NCI-H1694 (cell line): ENCODE data around the gene MANSC4.

Experiments used
- DNase-seq: peaks from one replicate; lab custom pipeline; 2025; lab: John Stamatoyannopoulos, UW

The MANSC4 gene

DNA sequence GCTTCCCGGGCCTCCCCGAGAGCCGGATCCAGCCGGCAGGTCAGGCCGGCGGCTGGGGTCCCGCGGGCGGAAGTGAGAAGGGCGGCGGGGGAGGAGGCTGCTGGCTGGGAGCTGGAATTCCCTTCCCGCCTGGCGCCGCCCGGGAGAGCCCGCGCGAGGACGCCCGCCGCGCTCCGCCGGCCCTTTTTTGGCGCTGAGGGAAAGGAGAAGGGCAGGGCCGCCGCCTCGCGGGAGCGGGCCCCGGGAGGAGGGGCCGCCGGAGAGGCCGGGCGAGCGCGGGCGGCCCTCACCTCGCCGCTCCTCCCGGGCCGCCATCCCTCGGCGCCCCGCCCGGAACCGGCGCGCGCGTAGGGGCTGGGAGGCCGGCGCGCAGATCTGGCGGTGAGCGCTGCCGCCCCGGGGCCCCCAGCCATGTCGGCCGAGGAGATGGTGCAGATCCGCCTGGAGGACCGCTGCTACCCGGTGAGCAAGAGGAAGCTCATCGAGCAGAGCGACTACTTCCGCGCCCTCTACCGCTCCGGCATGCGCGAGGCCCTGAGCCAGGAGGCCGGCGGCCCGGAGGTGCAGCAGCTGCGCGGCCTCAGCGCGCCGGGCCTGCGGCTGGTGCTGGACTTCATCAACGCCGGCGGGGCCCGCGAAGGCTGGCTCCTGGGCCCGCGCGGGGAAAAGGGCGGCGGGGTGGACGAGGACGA, at the start of gene MANSC4, which contains the start of gene KLHL42:
TSS of gene MANSC4 (minus strand) at position 317 of the 692 bp plus-strand sequence. CDS start 8,960 bp downstream, outside the sequence.
TSS of gene KLHL42 (plus strand) at position 314 of the 692 bp plus-strand sequence. CDS start at position 412, 98 bp downstream.
- peak; percentile 33 for DNase-seq

DNA sequence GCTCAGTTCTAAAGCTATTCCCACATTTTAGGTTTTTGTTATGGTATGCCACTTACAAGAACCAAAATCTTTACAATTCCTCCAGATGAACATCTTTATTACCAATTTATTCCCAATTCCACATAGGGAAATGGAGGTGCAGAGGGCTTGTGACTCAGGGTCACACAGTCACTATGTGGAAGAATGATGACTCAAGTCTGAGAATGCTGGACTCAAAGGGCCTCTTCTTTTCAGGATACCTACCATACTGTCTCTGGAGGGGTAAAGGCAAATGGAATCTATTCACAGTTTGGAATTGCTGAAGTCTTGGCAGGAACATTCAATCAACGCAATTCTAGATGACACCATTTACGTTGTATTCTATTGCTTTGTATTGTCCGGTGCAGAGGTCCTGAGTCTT, 48.2 kb upstream of the MANSC4 start:
- no peak for DNase-seq

DNA sequence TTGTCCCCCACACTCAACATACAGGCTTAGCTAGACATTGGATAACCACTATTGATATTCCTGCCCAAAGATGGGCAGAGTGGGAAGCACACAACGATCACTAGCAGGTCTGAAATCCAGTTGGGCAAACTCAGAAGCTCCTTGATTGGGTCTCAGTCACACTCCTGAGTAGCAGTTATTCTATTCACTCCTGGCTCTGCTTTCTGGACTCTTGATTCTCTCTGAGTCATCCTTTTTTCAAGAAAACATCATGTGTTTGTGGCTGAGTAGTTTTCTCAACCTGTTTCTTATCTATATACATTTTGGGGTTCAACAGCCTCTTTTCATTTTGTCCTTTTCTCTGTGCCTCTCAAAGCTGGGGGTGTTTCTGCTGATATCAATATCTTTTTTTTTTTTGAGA, 46.0 kb upstream of the MANSC4 start:
- DNase-seq = no peak

DNA sequence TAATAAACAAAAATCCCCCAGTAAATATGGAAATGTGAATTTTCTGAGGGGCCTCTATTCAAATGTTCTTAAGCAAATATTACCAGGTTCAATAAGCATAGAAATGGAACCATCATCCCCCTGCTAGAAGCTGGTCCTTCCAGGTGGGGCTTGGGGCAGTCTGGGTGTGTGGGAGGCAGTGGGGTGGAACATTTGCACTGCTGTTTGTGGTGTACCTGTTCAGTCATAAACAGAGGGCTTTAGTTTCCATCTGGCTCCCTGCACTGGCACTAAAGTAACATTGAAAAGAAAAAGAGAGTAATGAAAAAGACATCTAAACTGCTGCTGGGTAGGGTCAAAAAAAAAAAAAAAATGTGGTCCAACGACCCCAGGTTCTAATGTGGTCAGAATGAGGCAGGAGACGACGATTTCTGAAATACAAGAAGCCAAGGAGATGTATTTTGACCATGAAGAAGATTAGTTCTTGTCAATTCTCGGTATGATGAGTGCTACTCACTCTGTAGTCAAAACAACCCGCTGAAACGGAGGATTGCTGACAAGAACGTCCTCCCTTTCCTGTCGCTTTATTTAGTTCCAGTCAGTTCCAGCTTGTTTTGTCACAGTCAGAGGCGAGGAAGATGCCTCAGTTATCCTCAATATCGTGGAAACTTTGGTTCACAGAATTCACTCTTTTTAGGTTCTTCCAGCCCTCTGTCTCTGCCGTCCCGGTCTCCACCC, 44.2 kb upstream of the MANSC4 start:
- DNase-seq = no peak

DNA sequence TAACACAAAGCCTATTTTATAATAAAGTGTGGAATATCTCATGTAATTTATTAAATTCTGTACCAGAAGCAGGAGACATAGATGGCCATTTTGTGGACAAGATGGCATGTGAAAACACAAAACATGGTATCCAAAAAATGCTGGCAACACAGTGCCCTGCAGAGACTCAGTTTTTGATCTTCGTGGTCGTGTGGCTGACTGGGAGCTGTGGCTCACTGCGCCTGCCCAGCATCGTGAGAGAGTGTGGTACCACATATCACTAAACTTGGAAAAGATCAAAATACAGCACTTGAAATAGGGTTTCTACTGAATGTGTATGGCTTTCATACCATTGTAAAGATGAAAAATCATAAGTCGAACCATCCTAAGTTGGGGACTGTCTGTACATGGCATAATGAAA, 43.0 kb upstream of the MANSC4 start:
- DNase-seq = no peak

DNA sequence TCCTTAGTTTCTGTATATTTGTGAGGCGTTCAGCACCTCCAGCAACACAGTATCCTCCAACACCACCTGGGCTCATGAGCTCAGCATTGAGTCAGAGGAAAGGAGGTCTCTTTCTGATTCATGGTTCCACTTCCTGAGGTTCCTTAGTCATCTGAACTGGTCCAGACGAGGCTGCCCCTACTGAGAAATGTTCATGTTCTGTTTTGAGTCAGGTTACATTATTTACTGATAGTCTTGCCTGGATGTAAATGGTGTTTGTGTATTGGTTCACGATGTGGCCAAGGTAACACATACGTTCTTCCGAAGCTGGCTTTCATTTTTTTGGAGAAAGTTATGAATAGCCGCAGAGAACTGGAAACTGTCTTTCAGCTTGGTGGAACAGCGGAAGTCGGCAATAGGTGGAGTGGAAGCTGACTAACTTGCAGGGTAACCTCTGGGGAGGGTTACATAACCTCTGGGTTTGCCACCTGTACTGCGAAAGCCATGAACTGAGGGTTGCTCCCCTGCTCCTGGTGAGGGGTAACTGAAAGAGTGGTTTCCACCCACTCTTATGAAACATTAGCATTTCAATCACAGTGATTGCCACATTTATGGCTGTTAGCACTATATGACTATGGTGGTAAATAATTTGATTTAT, 42.2 kb upstream of the MANSC4 start:
- DNase-seq = no peak

DNA sequence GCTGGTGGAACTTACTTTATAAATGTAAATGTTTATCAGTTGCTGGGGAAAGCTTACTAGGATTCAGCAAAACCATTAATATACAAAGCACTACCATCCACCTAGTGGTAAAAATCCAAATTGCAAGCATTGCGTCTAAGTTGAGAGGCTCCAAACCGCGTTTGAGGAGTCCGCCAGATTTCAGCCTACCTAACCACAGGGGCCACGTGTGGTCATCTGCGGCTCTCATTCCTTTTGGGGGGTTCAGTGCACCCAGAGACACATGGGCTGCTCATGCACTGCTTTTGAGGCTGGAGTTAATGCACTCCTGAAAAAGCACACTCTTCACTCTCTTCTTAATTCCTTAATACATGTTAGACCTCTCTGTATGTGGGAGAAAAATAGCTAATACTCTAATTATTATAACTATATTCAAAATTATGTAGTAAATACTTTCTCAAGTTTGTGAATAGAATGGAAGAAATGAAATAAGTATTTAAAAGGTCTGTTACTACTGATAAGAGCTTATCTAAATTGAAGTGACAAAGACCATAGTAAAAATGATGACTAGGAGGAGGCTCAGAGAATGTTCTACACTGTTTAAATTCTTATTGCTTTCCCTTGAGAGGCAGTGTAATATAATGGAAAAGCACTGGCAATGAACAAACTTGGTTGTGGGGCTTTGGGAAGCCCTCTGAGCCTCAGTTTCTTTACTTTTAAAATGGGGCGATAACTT, 41.4 kb upstream of the MANSC4 start:
- DNase-seq = peak; percentile 89

DNA sequence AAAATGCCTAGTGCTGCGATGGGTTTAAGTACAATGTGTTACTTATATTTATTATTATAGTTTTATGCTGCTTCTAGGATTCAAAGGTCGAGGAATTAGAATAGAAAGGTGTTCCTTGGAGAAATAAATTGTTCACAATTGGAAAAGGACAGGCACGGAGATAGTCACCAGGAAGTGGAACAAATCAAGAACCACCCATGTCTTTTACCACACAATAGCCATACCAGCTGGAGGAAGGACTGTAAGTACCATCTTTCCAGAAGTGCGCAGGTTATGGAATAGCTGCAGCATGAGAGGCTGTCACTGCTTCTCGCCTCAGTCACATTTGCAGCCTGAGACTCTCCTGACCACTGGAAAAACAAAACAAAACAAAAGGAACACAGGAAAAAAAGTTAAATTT, 40.5 kb upstream of the MANSC4 start:
- DNase-seq = no peak

DNA sequence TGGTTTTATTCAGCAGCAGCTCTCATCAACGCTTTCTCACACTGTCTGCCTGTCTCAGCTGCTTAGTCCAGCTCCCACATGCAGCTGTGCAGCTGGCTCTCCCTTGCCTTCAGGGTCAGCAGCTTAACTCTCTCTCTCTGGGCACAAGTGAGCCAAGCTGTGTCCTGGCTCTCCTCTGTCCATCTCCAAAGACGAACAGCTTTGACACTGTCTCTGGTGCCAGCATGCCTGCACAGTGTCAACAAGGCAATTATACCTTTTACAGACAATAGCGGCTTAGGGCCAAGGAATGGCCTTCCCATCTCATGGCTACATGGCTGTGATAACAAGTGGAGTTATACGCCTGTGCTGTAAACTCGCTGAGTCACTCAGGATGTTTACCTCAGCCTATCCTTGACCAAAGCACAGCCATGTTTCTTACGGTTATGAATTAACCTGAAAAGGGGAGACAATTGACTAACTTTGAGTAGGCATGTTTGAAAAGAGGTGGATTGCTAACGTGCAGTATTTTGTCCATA, 38.4 kb upstream of the MANSC4 start:
- no peak for DNase-seq

DNA sequence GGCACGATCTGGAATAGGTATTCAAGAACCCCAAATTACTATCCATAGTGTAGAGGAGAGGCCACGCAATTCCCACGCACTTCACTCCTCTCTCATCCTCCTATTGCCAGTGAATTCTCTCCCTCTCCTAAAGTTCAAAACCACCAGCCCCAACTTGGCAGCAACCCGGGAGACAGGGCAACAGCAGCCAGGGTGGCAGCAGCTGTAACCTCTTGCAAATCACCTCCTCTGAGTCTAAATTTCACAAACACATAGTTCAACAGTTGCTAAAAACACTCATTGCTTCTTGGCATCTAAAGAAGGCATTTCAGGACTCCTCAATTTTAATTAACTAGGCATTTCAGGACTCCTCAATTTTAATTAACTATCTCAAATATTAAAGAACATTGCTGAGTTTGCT, 37.7 kb upstream of the MANSC4 start:
- no peak for DNase-seq

DNA sequence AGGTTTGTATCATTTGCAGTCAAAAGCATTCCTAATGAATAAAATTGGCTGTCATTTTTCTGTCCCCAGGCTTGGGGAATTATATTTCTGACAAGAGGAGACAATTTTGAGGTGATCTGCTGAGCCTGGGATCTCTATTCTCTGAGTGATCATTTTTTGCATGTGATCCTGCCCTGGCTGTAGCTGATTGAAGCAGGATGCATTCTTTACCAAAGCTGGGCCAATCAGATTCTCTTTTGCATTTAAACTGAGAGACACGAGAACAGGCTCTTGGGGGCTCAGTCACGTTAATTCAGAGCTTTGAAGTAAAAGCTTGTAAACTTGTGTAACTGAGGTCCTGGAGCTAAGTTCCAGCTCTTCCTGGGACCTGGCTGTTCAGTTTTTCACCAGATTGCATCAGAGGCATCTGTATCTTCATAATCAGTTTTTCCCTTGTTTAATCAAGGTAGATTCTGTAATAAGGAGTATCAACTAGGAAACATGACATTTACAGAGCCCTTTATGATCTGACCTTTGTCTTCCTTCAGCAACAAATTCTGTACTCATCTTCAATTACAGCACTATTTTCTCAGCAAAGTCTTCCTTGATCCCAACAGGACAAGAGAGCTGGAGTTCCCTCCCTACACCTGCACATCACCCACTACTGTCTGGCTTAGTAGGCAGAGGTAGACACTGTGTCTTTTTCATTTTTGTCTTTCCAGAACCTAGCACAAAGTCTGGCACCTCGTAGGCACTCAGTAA, 35.0 kb upstream of the MANSC4 start:
- no peak for DNase-seq

DNA sequence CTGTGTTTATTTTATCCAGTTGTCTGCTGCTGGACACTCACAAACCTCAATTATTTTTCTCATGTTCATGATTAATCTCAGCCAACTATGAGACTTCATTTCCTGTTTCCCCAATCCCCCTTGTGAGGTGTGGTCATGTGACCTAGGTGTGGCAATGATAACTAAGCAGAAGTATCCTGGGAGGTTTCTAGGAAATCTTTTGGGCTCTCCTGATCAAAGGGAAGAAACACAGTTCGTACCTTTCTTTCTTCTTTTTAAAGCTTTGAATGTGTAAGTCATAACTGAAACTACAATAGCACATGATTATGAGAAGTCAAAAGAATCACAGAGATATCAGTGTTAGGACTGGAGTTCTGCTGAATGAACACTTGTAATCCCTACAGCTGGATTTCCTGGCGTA, 34.4 kb upstream of the MANSC4 start:
- DNase-seq = no peak

DNA sequence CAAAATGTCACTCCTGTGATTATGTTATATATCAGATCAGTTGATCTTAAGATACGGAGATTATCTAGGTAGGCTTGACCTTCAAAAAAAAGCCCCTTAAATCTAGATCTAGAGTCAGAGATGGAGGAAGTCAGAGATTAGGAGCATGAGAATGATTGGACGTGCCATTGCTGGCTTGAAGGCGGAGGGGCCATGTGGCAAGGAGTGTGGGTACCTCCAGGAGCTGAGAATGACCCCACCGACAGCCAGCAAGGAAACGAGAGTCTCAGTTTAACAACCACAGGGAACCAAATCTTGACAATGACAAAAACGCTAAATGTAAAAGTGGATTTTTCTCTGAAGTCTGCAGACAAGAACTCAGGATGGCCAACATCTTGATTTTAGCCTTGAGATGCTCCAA, 32.5 kb upstream of the MANSC4 start:
- no peak for DNase-seq

DNA sequence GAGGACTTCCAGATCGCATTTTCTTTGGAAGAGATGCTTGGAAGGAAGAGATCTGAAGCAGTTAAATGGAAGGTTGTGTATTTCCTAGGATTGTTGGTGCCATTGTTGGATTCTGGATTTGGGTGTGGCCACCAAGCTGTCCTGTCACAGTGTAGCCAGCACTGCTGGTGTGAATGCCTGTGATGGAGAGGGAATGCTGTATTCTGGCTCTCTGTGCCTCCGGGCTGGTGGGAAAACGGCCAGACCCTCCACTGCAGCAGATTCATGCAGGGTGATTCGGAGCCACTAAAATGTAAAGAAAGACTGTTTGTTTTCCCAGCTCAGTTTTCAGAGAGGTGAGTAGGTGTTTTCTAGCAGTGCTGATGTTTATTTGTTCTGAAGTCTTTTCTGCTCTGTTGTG, 30.7 kb upstream of the MANSC4 start:
- no peak for DNase-seq

DNA sequence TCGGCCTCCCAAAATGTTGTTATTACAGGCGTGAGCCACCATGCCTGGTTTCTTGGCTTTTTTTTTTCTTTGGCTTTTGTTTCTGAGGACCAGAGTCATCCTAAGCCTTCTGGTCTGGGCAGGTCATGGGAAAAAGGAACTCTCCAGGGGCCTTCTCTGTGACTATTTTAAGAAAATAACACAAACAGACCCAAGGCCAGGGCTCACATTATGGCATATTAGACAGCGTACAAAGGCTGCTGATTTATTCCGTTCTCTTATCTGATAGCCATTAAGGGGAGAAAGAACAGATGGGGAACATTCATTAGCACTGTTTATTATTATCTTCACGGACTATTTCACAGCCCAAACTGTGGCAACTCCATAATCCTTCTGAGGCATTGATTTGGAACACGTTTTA, 28.8 kb upstream of the MANSC4 start:
- DNase-seq = peak; percentile 81

DNA sequence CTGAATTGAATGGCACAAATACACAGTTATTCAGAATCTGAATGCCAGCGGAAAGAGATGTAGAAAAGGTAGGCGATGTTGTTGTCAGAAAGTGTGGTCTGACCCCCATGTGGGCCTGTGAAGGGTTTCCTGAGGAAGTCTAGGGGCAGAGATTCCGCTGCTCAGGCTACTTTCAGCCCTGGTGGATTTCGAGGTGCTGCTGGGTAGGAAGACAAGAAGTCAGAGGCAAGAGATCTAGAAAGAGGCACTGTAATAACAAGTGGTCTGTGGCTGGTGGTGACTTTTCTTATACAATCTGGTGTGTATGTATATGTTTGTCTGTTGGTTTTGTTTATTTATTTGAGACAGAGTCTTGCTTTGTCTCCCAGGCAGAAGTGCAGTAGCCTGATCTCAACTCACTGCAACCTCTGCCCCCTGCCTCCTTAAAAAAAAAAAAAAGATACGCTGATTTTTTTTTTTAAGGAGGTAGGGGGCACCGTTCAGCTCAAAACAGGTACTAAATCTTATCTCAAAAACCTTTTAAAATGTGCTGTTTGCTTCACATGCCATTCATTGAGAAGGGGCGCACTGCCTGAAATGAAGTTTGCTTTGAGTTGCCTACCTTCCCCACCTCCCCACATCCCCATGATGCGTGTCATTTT, 27.1 kb upstream of the MANSC4 start:
- DNase-seq = no peak

DNA sequence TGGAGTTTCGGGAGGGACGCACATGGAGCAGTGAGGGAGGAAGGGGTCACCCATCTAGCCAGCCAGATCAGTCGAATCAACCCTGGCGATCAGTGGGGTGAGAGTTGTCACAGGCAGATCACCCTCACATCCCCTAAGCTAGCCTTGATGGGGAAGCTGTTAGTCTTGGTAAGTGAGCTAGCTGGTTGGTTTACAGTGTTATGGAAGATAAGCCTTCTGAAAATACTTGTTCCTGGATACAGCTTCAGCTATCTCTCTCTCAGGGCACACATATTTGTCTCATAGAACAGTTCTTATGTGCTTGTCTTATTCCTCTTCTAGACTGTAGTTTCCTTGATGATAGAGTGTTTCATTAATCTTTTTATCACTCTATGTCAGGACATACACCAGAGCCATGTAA, 26.2 kb upstream of the MANSC4 start:
- no peak for DNase-seq

DNA sequence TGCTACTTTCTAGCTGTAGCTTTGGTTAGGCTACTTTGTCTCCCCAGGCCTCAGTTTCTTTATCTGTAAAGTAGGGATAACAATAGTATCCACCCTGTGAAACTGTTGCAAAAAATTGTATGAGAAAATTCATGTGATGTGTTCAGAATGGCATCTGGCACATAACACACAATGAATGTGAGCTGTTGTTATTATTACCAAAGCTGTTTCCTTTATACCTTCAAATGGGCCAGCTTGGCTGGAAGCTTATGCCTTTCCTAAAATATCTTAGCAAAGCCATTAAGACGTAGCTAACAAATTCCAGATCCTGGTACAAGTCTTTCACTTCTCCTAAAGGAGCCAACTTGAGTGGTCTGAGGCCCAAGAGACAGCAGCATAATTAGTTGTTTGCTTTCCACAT, 25.2 kb upstream of the MANSC4 start:
- DNase-seq = no peak

DNA sequence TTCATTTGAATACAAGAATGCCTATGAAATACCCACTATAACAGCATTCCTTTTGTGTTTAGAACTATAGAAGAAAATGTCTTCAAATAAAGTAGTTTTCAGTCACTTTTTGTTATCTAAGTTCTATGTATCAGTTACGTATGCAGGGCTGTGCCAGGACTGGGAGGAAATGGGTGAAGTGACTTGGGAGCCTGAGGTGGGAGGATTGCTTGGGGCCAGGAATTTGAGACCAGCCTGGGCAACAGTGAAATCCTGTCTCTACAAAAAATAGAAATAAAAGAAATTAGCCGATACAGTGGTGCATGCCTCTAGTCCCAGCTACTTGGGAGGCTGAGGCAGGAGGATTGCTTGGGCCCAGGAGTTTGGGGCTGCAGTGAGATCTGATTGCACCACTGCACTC, 22.9 kb upstream of the MANSC4 start:
- DNase-seq = no peak

DNA sequence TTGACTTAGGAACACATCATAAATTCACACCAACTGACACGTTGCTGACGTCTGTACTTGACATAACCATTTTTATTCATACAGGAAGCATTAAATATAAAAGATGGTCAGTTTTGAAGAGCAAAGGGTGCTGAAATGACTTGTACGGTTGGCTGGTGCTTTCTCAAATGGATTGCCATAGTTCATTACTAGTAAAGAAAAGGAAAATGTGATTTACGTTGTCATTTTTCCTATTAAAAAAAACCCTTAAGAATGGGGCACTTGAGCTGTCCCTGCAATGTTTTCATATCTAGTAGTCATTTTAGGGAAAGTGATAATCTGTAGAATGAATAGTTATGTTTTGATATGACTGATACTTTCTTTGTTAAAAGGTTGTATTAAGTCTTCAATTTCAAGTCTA, 22.5 kb upstream of the MANSC4 start:
- no peak for DNase-seq

DNA sequence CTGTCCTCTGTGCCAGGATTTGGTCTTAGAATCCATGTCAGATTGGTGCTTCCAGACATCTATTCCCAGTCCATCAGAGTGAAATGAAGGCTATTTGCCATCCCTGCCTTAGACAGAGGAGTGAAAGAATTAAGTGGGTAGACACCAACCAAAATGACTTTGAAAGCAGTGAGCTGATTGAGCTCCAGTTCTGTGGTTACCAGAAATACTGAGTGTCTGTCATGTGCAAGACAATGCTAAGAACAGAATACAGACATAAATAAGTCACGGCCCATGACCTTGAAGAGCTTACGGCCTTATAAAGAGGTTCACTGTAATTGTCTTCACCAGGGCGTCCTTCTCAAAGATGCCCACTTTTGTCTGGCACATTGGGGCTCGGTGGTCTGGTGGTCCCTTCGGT, 21.6 kb upstream of the MANSC4 start:
- no peak for DNase-seq
